Astrocyte (in vitro differentiated cells and primary cell): ENCODE results near the gene KMT2C. TPM values are rescaled to one million over a fixed set of nuclear protein-coding genes. Genes with fewer than 3 reads are reported as not detected.
"Not testable (repeated sequence)": the region's sequence is repeated elsewhere in the genome, so short reads cannot be mapped to it uniquely, and the experiment has no call there.

Experiments
- DNase-seq: peaks from one replicate; pipeline ENCODE4 v3.0.0-alpha.2; 2010; ENCODE audit warnings: low read depth
- FAIRE-seq: peaks from 2 replicates; lab custom pipeline; 2011; peaks lifted over from hg19 to GRCh38; lab: Jason Lieb, UNC
- H2AFZ ChIP-seq: 2 replicates; pipeline ENCODE4 v1.6.0; 2012; ENCODE audit warnings: low read depth, low read length, inconsistent platforms
- H3K27ac ChIP-seq: 2 replicates; pipeline ENCODE4 v1.5.1; 2011; ENCODE audit warnings: low read depth, low read length, inconsistent platforms
- H3K27me3 ChIP-seq: 2 replicates; pipeline ENCODE4 v1.6.0; 2011; ENCODE audit warnings: low read length, inconsistent platforms; ENCODE audit not compliant: insufficient read depth
- H3K36me3 ChIP-seq: 2 replicates; pipeline ENCODE4 v1.5.1; 2011; ENCODE audit warnings: low read length, inconsistent platforms; ENCODE audit not compliant: insufficient read depth
- H3K4me1 ChIP-seq: 2 replicates; pipeline ENCODE4 v1.5.1; 2011; ENCODE audit warnings: low read length, inconsistent platforms; ENCODE audit not compliant: insufficient read depth
- H3K4me2 ChIP-seq: 2 replicates; pipeline ENCODE4 v1.6.0; 2012; ENCODE audit warnings: low read length, inconsistent platforms
- H3K4me3 ChIP-seq: 2 replicates; pipeline ENCODE4 v1.5.1; 2011; ENCODE audit warnings: low read depth, mild to moderate bottlenecking, low read length, inconsistent platforms; ENCODE audit not compliant: insufficient read depth
- H3K79me2 ChIP-seq: 2 replicates; pipeline ENCODE4 v1.6.0; 2012; ENCODE audit warnings: mild to moderate bottlenecking, low read length, inconsistent platforms; ENCODE audit not compliant: insufficient read depth
- H3K9ac ChIP-seq: 2 replicates; pipeline ENCODE4 v1.6.0; 2012; ENCODE audit warnings: mild to moderate bottlenecking, low read length, inconsistent platforms
- H3K9me3 ChIP-seq: 2 replicates; pipeline ENCODE4 v1.5.1; 2012; ENCODE audit warnings: low read depth, mild to moderate bottlenecking, low read length, inconsistent platforms; ENCODE audit not compliant: insufficient read depth
- H4K20me1 ChIP-seq: 2 replicates; pipeline ENCODE4 v1.6.0; 2012; ENCODE audit warnings: low read length, inconsistent platforms; ENCODE audit not compliant: insufficient read depth
- H3K27ac Mint-ChIP-seq: one replicate; pipeline ENCODE4 v1.8.0; 2021; ENCODE audit warnings: mild to moderate bottlenecking, mixed read lengths; ENCODE audit not compliant: unreplicated experiment
- H3K27me3 Mint-ChIP-seq: one replicate; pipeline ENCODE4 v1.8.0; 2021; ENCODE audit warnings: low read depth, mixed read lengths; ENCODE audit not compliant: unreplicated experiment
- H3K36me3 Mint-ChIP-seq: one replicate; pipeline ENCODE4 v1.8.0; 2021; ENCODE audit warnings: low read depth, mixed read lengths; ENCODE audit not compliant: unreplicated experiment
- H3K4me1 Mint-ChIP-seq: one replicate; pipeline ENCODE4 v1.8.0; 2021; ENCODE audit warnings: low read depth, mixed read lengths; ENCODE audit not compliant: unreplicated experiment
- H3K4me3 Mint-ChIP-seq: one replicate; pipeline ENCODE4 v1.8.0; 2021; ENCODE audit warnings: mild to moderate bottlenecking, moderate library complexity, mixed read lengths; ENCODE audit not compliant: unreplicated experiment
- H3K9me3 Mint-ChIP-seq: one replicate; pipeline ENCODE4 v1.8.0; 2021; ENCODE audit warnings: mild to moderate bottlenecking, mixed read lengths; ENCODE audit not compliant: unreplicated experiment
- CTCF ChIP-seq: IDR thresholded peaks from 2 replicates; pipeline ENCODE4 v1.5.1; 2011; ENCODE audit warnings: low read depth, mild to moderate bottlenecking, inconsistent platforms, low read length, moderate library complexity; ENCODE audit not compliant: insufficient read depth
- EZH2 ChIP-seq: IDR thresholded peaks from 2 replicates; pipeline ENCODE4 v1.6.1; 2012; ENCODE audit warnings: mild to moderate bottlenecking, low read length, inconsistent platforms; ENCODE audit not compliant: insufficient read depth
- total RNA-seq: library from RNA; stranded (reverse); gene quantifications from 2 replicates; pipeline ENCODE4 v1.2.1, GENCODE V29; 2021

The KMT2C gene
- total RNA-seq, 1 donor from 2014 or later: 59.0 TPM

- not testable (repeated sequence) for H3K36me3 ChIP-seq, H3K9me3 ChIP-seq, H3K4me3 Mint-ChIP-seq, H3K27me3 Mint-ChIP-seq, H3K27ac Mint-ChIP-seq, H3K9ac ChIP-seq, H3K4me3 ChIP-seq, H3K27me3 ChIP-seq, H3K4me2 ChIP-seq, H3K4me1 ChIP-seq, H3K27ac ChIP-seq, H2AFZ ChIP-seq, DNase-seq, H3K36me3 Mint-ChIP-seq
- Histone ChIP-seq H4K20me1 (peaks cover 79% of the 10 kb centered on the region), H3K79me2 (peaks cover 92% of the 10 kb centered on the region)
- peak; percentile 47 for FAIRE-seq
- Mint-ChIP-seq H3K9me3 (peaks cover 12% of the 10 kb centered on the region), H3K4me1 (peaks cover 10% of the 10 kb centered on the region)
Observed at GRCh38 chr7:152376716-152377484, 58.9 kb downstream of the KMT2C start.

GRCh38 chr7:152370297-152370696 lies 65.5 kb downstream of the KMT2C start:
- H3K4me1 Mint-ChIP-seq: peaks cover 17% of the 10 kb centered on the region
- H3K9ac ChIP-seq: no peak overlapping the region
- no peak overlapping the region for H3K27ac ChIP-seq
- no peak overlapping the region for H3K4me2 ChIP-seq
- no peak overlapping the region for H3K4me3 Mint-ChIP-seq
- peak overlapping the region; percentile 70 for H3K27ac Mint-ChIP-seq
- no peaks in the 10 kb centered on the region for H3K27me3 ChIP-seq
- peaks cover 94% of the 10 kb centered on the region for H4K20me1 ChIP-seq
- H2AFZ ChIP-seq: no peak overlapping the region
- H3K79me2 ChIP-seq: peaks cover 99% of the 10 kb centered on the region
- no peak overlapping the region for H3K4me3 ChIP-seq
- no peaks in the 10 kb centered on the region for H3K9me3 ChIP-seq
- no peaks in the 10 kb centered on the region for H3K4me1 ChIP-seq
- H3K36me3 ChIP-seq: no peaks in the 10 kb centered on the region
- DNase-seq: no peak
- H3K27me3 Mint-ChIP-seq: no peaks in the 10 kb centered on the region
- peaks cover 2% of the 10 kb centered on the region for H3K36me3 Mint-ChIP-seq
- FAIRE-seq: no peak
- no peak for TF ChIP-seq EZH2
- no peak for TF ChIP-seq CTCF
- no peaks in the 10 kb centered on the region for H3K9me3 Mint-ChIP-seq

DNA sequence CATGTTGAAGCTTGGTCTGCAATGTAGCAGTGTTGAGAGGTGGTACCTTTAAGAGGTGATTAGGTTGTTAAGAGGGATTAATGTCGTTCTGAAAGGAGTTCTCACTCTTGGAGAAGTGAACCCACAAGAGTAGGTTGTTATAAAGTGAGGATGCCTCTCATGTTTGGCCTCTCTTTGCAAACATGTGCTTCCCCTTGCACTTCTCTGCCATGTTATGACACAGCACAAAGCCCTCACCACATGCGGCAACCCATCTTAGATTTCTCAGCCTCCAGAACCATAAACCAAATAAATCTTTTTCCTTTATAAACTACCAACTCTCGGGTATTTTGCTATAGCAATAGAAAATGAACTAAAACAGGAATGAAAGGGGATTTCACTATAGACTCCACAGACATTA lies 66.3 kb downstream of the KMT2C start:
- no peaks in the 10 kb centered on the region for H3K4me1 ChIP-seq
- no peaks in the 10 kb centered on the region for H3K27me3 Mint-ChIP-seq
- H3K9me3 Mint-ChIP-seq: no peaks in the 10 kb centered on the region
- TF ChIP-seq CTCF (no peak), EZH2 (no peak)
- H3K4me1 Mint-ChIP-seq: peaks cover 17% of the 10 kb centered on the region
- H3K9me3 ChIP-seq: no peaks in the 10 kb centered on the region
- H3K27me3 ChIP-seq: no peaks in the 10 kb centered on the region
- H3K27ac ChIP-seq: no peak overlapping the region
- DNase-seq: no peak
- H3K4me3 Mint-ChIP-seq: no peak overlapping the region
- no peak overlapping the region for H3K27ac Mint-ChIP-seq
- no peak overlapping the region for H3K9ac ChIP-seq
- no peak for FAIRE-seq
- peaks cover 99% of the 10 kb centered on the region for H3K79me2 ChIP-seq
- no peak overlapping the region for H2AFZ ChIP-seq
- no peaks in the 10 kb centered on the region for H3K36me3 Mint-ChIP-seq
- no peaks in the 10 kb centered on the region for H3K36me3 ChIP-seq
- H3K4me3 ChIP-seq: no peak overlapping the region
- peaks cover 95% of the 10 kb centered on the region for H4K20me1 ChIP-seq
- H3K4me2 ChIP-seq: no peak overlapping the region
